ENCODE results near the gene EXOC3. TPM values are rescaled to one million over a fixed set of nuclear protein-coding genes. Genes with fewer than 3 reads are reported as not detected.
A peak's percentile ranks its signal among the peaks of the same experiment; 100 is the strongest.
"Not testable (repeated sequence)": the region's sequence is repeated elsewhere in the genome, so short reads cannot be mapped to it uniquely, and the experiment has no call there.

Gene EXOC3
- total RNA-seq, 2 donors from 2014 or later, result 60.2 to 89.8 TPM

GRCh38 chr5:484556-484955, 41.6 kb downstream of the EXOC3 start:
- Mint-ChIP-seq H3K36me3 (no peaks in the 10 kb centered on the region), H3K27me3 (no peaks in the 10 kb centered on the region), H3K4me3 (no peak overlapping the region), H3K4me1 (ENCODE audit: low read depth in 2 of 2) (peaks cover 0 to 6% of the 10 kb centered on the region in 2 donors), H3K9me3 (no peaks in the 10 kb centered on the region), H3K27ac (no peak overlapping the region)
- DNase-seq (ENCODE audit: low spot score) (peak; percentile 44), ATAC-seq (no peak)

- Mint-ChIP-seq H3K4me3 (no peak overlapping the region), H3K27ac (no peak overlapping the region), H3K36me3 (no peaks in the 10 kb centered on the region), H3K4me1 (ENCODE audit: low read depth in 2 of 2) (peaks cover 0 to 6% of the 10 kb centered on the region in 2 donors), H3K9me3 (no peaks in the 10 kb centered on the region), H3K27me3 (no peaks in the 10 kb centered on the region)
- DNase-seq (ENCODE audit: low spot score), result peak; percentile 56
- ATAC-seq, result no peak
Observed at GRCh38 chr5:485113-485945, 42.4 kb downstream of the EXOC3 start.

- no peaks in the 10 kb centered on the region for H3K9me3 Mint-ChIP-seq
- DNase-seq (ENCODE audit: low spot score) (no peak), ATAC-seq (no peak)
- peaks cover 0 to 6% of the 10 kb centered on the region in 2 donors for H3K4me1 Mint-ChIP-seq (ENCODE audit: low read depth in 2 of 2)
- no peaks in the 10 kb centered on the region for H3K36me3 Mint-ChIP-seq
- no peaks in the 10 kb centered on the region for H3K27me3 Mint-ChIP-seq
- H3K27ac Mint-ChIP-seq, result no peak overlapping the region
- H3K4me3 Mint-ChIP-seq, result no peak overlapping the region
Observed at GRCh38 chr5:485946-486491, 43.0 kb downstream of the EXOC3 start.

- H3K27me3 Mint-ChIP-seq; H3K27ac Mint-ChIP-seq; ATAC-seq; H3K4me1 Mint-ChIP-seq (ENCODE audit: low read depth in 2 of 2); H3K9me3 Mint-ChIP-seq; H3K36me3 Mint-ChIP-seq; H3K4me3 Mint-ChIP-seq; DNase-seq (ENCODE audit: low spot score): not testable (repeated sequence)
Observed at GRCh38 chr5:486597-486996, 43.6 kb downstream of the EXOC3 start.

DNA sequence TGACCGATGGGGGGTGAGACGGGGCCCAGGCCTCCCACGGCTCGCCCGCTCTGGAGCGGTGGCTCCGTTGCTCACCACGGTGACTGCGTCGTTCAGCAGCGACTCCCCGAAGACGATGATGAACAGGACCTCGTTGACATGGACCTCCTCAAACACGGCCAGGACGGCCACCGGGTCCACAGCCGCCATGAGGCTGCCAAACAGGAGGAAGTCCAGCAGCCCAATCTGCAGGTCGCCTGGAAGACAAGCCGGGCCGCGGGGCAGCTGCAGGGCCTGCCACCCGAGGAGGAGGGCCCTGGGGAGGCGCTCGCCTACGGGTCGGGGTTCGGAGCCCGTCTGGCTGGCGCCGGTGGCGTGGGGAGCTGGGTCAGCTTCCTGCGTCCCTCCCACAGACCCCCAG, 45.3 kb downstream of the EXOC3 start:
- H3K36me3 Mint-ChIP-seq, result no peaks in the 10 kb centered on the region
- no peaks in the 10 kb centered on the region for H3K9me3 Mint-ChIP-seq
- no peak overlapping the region for H3K27ac Mint-ChIP-seq
- DNase-seq (ENCODE audit: low spot score) (no peak), ATAC-seq (no peak)
- H3K4me3 Mint-ChIP-seq, result no peak overlapping the region
- H3K27me3 Mint-ChIP-seq, result no peaks in the 10 kb centered on the region
- H3K4me1 Mint-ChIP-seq (ENCODE audit: low read depth in 2 of 2), result peaks cover 0 to 9% of the 10 kb centered on the region in 2 donors

DNA sequence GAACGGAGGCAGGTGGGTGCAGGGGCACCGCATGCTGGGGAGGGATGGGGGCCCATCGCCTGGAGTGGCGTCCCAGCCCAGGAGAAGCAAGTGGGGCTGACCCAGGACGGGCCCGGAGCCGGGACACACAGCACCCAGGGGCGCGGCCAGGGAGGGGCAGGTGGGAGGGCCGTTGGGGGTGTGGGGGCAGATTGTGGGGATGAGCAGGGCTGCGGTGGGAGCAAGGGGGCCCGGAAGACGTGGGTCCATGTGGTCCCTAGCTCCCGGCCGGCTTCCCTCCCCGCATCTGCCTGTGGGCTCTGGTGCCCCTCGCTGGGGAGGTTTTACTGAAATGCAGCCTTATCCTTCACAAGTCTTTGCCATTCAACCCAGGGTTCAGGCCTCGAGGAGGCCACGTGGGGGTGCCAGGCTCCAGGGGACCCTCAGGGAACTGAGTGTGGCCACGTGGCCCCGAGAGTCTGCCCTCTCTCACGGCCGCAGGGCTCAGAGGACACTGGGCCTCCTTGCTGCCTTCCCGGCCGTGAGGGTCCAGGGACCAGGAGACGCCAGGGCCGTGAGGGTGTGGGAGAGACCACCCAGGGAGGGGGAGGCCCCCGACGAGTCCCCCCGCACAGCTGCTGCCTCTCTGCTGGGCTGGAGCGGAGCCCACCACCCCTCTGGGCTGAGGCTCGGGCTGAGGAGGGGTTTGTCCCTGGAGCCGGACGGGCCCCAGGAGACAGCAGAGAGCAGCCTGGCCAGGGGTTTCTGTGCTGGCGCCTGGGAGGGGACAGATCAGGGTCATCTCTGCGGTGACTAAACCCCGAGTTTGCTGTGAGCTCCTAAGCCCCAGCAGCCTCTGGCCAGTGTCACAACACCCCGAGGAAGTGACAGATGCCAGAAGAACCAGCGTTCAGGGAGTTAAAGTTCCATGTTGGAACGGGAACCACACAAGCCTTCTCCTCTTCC, 46.0 kb downstream of the EXOC3 start:
- no peaks in the 10 kb centered on the region for H3K36me3 Mint-ChIP-seq
- no peak for DNase-seq (ENCODE audit: low spot score)
- no peak for ATAC-seq
- H3K4me3 Mint-ChIP-seq, result no peak overlapping the region
- H3K27me3 Mint-ChIP-seq, result no peaks in the 10 kb centered on the region
- no peaks in the 10 kb centered on the region for H3K9me3 Mint-ChIP-seq
- no peak overlapping the region for H3K27ac Mint-ChIP-seq
- peaks cover 0 to 9% of the 10 kb centered on the region in 2 donors for H3K4me1 Mint-ChIP-seq (ENCODE audit: low read depth in 2 of 2)

- Mint-ChIP-seq H3K27me3 (no peaks in the 10 kb centered on the region), H3K4me1 (ENCODE audit: low read depth in 2 of 2) (peaks cover 0 to 9% of the 10 kb centered on the region in 2 donors), H3K36me3 (no peaks in the 10 kb centered on the region), H3K4me3 (no peak overlapping the region), H3K27ac (no peak overlapping the region), H3K9me3 (no peaks in the 10 kb centered on the region)
- DNase-seq (ENCODE audit: low spot score) (no peak), ATAC-seq (no peak)
Observed at GRCh38 chr5:489689-490080, 46.7 kb downstream of the EXOC3 start.

GRCh38 chr5:490116-491106, 47.4 kb downstream of the EXOC3 start:
- Mint-ChIP-seq H3K27me3 (no peaks in the 10 kb centered on the region), H3K4me1 (ENCODE audit: low read depth in 2 of 2) (peaks cover 0 to 9% of the 10 kb centered on the region in 2 donors), H3K36me3 (no peaks in the 10 kb centered on the region), H3K9me3 (no peaks in the 10 kb centered on the region), H3K27ac (no peak overlapping the region), H3K4me3 (no peak overlapping the region)
- DNase-seq (ENCODE audit: low spot score) (no peak), ATAC-seq (no peak)

GRCh38 chr5:491119-491855, 48.3 kb downstream of the EXOC3 start:
- ATAC-seq (no peak), DNase-seq (ENCODE audit: low spot score) (no peak)
- no peaks in the 10 kb centered on the region for H3K36me3 Mint-ChIP-seq
- no peak overlapping the region for H3K4me3 Mint-ChIP-seq
- H3K4me1 Mint-ChIP-seq (ENCODE audit: low read depth in 2 of 2), result peaks cover 0 to 7% of the 10 kb centered on the region in 2 donors
- no peak overlapping the region for H3K27ac Mint-ChIP-seq
- H3K9me3 Mint-ChIP-seq, result no peaks in the 10 kb centered on the region
- H3K27me3 Mint-ChIP-seq, result no peaks in the 10 kb centered on the region

GRCh38 chr5:491856-492155, 48.8 kb downstream of the EXOC3 start:
- ATAC-seq (no peak), DNase-seq (ENCODE audit: low spot score) (no peak)
- Mint-ChIP-seq H3K27ac (no peak overlapping the region), H3K4me3 (no peak overlapping the region), H3K9me3 (no peaks in the 10 kb centered on the region), H3K27me3 (no peaks in the 10 kb centered on the region), H3K36me3 (no peaks in the 10 kb centered on the region), H3K4me1 (ENCODE audit: low read depth in 2 of 2) (peaks cover 0 to 5% of the 10 kb centered on the region in 2 donors)

DNA sequence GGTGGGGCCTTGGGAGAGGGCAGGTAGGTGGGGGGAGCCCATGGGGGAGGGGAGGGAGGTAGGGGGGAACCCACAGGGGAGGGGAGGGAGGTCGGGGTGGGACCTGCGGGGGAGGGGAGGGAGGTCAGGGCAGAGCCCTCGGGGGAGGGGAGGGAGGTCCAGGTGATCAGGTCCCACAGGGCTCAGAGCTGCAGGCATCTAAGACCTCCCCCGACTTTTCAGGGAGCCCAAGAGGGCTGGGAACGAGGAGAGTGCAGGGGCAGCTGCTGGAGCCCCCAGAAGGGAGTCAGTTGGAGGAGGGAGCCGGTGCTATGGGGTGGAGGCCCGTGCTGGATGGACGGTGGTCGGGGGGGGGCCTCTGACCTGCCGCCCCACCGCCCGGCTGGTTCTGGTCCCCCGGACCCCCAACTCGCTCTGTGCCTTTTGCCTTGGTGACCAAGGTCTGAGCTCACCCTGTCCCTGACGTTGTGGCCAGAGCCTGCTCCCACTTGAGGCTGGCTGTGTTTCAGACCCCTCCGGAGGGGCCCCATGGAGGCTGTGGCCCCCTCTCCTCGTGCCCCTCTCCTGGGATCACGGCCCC, 49.4 kb downstream of the EXOC3 start:
- no peak overlapping the region for H3K4me3 Mint-ChIP-seq
- H3K36me3 Mint-ChIP-seq, result no peaks in the 10 kb centered on the region
- peaks cover 0 to 4% of the 10 kb centered on the region in 2 donors for H3K4me1 Mint-ChIP-seq (ENCODE audit: low read depth in 2 of 2)
- H3K27ac Mint-ChIP-seq, result no peak overlapping the region
- H3K9me3 Mint-ChIP-seq, result no peaks in the 10 kb centered on the region
- no peaks in the 10 kb centered on the region for H3K27me3 Mint-ChIP-seq
- no peak for ATAC-seq
- no peak for DNase-seq (ENCODE audit: low spot score)

DNA sequence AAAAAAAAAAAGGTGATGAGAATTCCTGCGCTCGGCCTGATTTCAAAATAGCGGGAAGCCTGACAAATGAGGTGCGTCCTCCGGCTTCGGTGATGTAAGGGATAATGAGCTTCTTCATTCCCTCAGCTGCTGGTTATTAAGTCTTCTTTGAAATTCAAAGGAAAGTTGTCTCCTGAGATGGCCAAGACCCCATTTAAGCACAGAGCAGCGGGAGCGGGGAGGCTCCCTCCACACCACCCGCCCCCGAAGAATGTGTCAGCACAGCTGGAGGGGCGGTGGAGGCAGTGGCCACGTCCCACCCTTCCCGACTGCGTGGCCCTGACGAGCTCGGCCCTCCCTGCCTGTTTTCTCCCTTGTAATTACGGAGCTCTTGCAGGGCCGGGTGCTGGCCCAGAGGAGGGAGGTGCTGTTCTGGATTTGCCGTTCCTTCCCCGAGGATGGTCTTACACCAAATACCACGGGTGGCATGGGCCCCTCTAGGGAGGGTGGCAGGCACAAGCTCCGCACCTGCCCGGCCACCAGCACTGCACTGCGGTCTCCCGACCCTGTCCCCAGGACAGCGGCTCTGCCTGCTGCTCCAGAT, 50.2 kb downstream of the EXOC3 start:
- Mint-ChIP-seq H3K4me3 (no peak overlapping the region), H3K4me1 (ENCODE audit: low read depth in 2 of 2) (peaks cover 0 to 3% of the 10 kb centered on the region in 2 donors), H3K36me3 (no peaks in the 10 kb centered on the region), H3K27ac (no peak overlapping the region), H3K9me3 (no peaks in the 10 kb centered on the region), H3K27me3 (peaks cover 0 to 4% of the 10 kb centered on the region in 2 donors)
- ATAC-seq, result peak in 1 of 2 donors; percentile 2
- DNase-seq (ENCODE audit: low spot score), result no peak
